Germinal center (tissue), 1 donor: Measurements from ENCODE around the gene MYO5A.

Source experiments
- DNase-seq: peaks from one replicate; pipeline ENCODE4 v3.0.0; 2012; ENCODE audit warnings: mixed read lengths, low spot score

Gene MYO5A

GRCh38 chr15:52361975-52362494 lies 166.6 kb downstream of the MYO5A start:
- no peak for DNase-seq

GRCh38 chr15:52361494-52361893 lies 167.2 kb downstream of the MYO5A start:
- DNase-seq = no peak

- DNase-seq = no peak
Measured at GRCh38 chr15:52360229-52361203, 168.2 kb downstream of the MYO5A start.

GRCh38 chr15:52359722-52360121 lies 169.0 kb downstream of the MYO5A start:
- no peak for DNase-seq

DNA sequence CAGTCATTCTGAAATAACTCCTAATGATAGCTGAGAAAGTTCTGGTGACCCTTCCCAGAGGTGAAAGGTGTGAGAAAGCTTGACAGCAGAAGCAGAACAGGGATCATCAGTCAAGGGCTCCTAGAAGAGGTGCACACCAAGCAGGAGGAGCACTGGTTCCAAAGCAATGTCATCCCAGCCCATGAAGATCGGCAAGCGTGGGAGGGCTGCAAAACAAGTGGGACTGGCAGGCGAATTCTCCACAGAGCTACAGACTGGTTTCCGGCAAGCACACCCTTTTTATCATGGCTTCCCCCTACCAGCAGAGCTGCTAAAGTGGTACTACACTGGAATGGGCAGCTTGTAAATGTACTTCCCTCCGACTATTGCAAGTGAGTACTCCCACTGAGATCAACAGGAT lies 170.7 kb downstream of the MYO5A start:
- no peak for DNase-seq

- no peak for DNase-seq
Measured at GRCh38 chr15:52352086-52352485, 176.6 kb downstream of the MYO5A start.

DNA sequence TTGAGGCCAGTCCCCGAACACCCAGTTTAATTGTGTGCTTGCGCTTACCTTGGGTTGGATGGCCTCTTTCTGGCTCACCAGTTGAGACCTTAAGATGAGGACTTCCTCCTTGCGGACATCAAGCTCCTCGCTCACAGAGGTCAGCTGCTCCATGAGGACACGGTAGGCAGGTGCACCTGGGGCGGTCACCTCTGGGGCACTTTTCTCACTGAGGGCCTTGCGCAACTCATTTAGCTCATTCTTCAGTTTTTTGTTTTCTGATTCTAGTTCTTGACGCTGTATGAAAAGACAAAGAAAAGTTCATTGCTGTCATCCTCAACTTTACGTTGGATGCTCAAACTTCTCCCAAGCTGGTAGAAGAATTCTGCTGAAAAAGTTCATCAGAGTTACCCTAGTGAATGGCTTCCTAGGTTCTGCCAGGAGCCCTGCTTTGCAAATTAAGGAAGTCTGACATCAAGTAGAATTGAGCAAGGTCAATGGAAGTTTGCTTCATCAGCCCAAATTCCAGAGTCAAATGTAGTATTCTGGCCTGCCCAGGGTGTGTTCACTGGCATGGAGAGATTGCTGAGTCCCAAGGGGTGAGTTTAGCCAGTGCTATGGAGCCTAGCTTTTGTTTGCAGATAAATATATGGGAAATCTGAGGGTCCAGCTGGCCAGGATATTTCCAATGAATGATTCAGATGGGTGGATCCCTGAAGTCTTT lies 177.3 kb downstream of the MYO5A start:
- no peak for DNase-seq

DNA sequence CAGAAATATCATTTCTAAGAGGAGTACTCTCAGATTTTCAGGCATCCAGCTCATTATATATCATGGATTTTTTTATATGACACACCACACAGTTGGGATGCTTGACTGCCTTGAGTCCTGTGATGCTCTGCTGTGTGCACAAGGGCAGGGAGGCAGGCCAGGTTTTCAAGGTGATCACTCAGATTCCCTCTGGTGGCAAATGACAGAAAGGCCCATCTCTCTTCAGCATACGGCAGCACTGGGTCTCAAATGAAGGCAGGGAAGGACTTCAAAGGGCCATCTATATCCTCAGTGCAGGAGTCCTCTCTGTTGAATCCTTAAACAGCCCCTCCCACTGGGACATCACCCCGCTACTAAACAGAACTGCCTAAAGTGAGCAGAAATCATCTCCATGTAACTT lies 178.3 kb downstream of the MYO5A start:
- DNase-seq = no peak

DNA sequence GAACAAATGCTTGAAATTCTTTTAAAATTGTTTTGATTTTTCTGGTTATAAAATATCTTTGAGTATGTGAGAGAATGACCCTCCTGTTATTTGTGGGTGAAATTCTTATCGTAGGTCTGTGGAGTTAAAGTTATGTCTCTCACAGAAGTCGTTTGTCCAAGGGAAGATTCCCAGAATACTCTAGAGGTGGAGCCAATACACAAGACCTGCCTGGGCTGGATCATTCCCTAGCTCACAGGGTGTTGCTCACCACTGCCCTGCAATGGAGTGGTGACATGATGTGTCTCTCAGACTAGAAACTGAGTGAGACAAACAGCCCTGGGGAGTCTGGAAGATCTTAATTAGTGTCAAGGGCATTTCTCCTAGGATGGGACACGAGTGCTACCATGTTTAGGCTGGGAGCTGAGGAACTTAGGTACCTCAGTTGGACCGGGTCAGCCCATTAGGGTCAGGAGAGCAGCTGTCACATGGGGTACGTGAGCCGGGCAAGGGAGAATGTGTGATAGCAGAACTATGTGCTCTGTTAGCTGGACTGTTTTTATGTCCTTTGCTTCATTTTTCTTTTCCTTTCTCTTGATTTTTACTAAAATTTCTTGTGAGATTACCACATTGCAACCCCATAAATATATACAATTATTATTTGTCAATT lies 179.5 kb downstream of the MYO5A start:
- DNase-seq = no peak

DNA sequence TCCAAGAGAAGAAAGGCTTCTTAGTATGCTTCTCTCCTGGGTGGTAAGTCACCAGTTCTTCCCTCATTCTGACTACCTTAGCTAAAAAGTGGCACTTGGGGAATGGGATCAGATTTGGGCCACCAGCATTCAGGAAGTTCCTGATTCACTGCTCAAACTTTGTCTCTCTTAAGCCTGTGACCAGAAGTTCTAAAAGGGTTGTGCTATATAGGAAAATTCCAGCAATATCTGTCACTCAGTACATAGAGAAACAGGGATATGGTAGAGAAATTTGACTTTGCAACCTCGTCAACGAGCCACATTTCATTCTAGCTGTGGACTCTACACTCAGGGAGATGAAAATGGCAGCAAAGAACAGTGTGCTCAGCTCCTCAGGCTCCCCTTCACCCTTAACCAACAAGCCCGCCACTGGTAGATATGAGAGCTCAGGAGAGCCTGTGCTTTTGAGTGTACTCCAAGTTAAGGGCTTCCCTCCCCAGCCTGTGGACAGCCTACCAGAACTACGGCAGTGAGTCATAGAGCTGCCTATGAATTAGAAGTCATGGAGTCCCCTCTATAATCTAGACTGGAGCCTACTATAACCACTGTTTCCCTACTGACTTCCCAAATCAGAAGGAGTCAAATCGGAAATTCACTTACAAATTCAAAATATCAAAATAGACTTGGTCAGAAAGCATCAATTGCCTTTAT lies 180.5 kb downstream of the MYO5A start:
- no peak for DNase-seq

DNA sequence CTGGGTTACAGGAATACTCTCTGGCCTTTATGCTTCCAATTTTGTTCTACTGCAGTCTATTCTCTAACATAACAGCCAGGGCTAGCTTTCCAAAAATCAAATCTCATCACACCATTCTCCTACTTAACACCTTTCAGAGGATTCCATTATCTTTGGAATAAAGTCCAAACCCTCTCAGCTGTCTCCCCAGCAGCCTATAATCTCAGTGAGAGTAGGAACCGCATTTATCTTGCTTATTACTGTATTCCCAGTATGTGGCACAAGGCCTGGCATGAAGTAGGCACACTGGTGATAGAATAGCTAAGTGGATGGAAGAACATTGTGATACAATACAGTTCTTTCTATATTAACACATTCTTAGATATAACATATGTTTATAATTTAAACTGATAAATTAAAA lies 184.1 kb downstream of the MYO5A start:
- DNase-seq = no peak

DNA sequence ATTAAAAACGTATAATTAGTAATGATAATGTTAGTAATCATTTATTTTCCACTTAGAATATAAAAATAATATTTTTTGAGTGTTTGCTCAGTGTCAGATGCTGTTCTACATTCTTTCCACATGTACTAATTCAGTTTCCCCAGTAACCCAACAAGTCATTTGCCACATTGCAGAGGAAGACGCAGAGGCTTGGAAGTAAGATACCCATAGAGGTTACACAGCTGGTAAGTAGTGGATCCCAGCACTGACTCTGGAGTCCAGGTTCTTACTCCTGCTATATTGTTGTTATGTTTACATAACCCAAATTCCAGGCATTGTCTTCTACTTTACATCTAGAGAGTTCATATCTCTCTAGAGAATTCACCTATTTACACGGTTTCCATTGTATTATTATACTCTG lies 184.8 kb downstream of the MYO5A start:
- DNase-seq = no peak

DNA sequence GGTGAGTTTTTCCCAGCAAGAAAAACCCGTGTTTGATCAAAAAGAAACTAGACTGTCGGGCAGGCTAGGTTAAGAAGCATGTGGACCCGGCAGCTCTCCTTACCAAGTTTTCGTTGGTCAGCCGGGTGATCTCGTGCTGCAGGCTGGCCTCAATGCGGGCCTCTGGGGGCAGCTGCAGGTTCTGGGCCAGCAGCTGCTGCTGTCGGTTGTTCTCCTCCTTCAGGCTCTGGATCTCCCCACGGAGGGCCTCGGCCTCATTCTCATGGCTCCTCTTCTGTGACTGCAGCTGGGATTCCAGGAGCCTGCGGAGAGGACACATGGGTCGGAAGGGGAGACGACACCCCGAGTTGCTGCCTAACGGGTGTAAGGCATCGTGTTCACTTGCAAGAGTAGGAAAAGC lies 188.6 kb downstream of the MYO5A start:
- DNase-seq = no peak

DNA sequence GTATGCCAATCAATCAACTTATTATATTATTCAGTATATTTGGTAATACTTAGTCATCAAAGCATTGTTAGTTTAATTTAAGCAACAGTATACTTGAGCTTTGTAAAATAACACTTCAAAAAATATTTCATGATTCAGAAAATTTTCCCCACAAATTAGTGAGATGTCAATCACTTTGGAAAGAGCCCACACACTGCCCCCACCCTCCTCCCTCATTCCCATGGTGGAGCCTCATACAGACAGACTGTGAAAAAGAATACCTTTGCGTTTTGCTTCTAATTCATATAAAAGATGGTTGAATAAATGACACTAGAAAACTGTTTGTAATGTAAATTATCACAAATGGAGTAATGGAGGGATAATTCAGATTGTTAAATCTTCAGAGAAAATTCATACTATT lies 189.8 kb downstream of the MYO5A start:
- DNase-seq = no peak

DNA sequence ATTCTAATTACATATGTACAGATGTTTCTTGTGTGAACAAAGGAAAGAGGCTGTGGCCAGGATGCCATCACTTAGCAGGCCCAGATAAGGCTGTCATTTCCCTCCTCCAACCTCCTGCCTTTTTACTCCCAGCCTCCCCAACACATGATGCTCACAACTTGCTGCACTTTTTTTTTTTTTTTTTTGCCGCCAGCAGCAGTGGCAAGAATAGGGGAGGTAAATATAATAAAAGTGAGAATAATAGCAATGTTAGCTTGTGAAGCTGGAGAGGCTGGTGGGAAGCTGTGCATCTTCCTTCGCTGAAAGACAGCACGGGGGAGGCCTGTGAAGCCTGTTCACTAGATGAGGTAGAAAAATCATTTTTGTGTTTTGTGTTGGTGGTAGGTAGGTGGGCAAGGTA lies 190.6 kb downstream of the MYO5A start:
- no peak for DNase-seq

DNA sequence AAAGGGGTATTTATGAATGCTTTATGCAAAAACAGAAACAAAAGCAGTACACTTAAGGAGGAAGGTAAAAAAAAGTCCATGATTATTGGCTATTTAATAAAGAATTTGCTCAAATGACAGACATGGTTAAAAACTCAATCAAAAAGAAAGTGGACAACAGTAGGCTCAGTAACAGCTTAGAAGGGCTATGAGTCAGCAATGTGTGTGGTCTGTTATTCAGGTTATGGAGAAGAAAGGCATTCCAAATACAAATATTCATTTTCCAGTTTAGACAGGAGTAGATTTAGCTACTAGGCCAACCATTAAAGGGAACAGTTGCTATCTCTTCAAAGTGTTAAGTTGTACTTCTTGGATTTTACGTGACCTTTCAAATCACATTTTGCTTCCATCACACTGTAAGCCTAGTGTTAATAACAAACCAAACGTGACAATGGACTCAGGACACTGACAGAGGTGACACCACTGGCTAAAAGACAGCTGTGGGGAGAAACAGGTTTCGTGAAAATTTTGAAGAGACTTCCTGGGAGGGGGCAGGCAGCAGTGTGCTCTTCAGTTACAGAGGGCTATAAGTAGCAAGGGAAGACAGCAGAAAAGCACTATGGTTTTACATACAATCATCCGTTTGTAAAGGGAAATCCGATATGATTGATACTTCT lies 191.4 kb downstream of the MYO5A start:
- no peak for DNase-seq

DNA sequence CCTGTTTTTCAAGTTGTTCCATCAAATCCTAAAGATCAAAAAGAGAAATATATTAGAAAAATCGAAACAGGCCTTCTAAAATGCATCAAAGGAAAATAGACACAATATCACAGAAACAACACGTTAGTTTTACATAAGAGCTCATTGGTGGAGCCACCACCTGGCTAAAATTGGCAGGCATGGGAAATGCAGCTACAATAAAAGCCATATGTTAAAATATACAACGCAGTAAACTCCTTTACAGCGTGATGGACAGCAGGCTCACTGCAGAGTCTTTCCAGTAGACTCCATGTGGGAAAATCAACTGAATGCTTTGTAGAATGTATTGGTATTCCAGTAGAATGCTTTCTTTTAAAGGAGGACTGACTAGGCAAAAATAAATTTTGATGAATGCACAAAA lies 192.2 kb downstream of the MYO5A start:
- DNase-seq = no peak

DNA sequence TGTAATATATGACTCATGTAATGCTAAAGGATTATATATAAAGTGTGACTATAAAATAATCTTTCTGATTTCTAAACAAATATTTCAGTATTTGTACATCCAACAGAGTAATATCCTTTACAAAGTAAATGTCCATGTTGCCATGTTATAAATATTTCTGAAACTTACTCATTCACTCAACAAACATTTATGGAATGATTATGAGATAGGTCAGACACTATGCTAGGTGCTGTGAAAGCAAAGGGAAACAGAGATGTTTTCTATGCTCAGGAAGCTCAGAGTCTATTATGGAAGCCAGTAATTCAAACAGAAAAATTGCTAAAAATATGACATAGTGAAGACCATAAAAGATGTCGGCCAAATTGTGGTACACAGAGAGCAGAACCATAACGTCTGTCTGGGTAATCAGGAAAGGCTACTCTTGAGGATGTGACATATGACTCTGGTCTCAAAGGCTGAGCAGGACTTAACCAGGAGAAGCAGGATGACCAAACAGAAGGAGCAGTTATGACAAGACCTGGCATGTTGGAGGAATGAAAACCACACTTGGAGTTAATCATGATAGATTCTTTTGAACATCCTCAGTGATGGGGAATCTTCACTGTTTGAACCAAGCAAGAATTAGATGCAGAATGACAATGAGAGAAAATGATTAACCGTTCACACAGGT lies 194.1 kb downstream of the MYO5A start:
- no peak for DNase-seq

- DNase-seq = peak; percentile 65
Measured at GRCh38 chr15:52331490-52332240, 197.0 kb downstream of the MYO5A start.

GRCh38 chr15:52329987-52330386 lies 198.7 kb downstream of the MYO5A start:
- no peak for DNase-seq
